IMR-90 (cell line): ENCODE results near the gene CD177. TPM values are rescaled to one million over a fixed set of nuclear protein-coding genes. Genes with fewer than 3 reads are reported as not detected.
"Not testable (repeated sequence)": the region's sequence is repeated elsewhere in the genome, so short reads cannot be mapped to it uniquely, and the experiment has no call there.

Experiments used
- ATAC-seq: fragments of 200-7000 bp; cut with Tn5 transposase; 2 replicates; pipeline ENCODE4 v1.9.1; 2020; ENCODE audit warnings: low read depth, mild to moderate bottlenecking, moderate library complexity
- BruUV-seq: library from RNA; stranded (reverse); fragments of 400-500 nt; replicated peaks from 2 replicates; lab custom pipeline; 2021; lab: Mats Ljungman, UMichigan
- CTCF ChIA-PET: fragments of 300-600 bp; formaldehyde crosslinking; extraction: SDS; loops from one replicate; lab custom pipeline; 2021; ENCODE audit warnings: antibody characterized with exemption; lab: Yijun Ruan, JAX
- POLR2A ChIA-PET: fragments of 300-600 bp; sonication (Branson Sonifier 250); formaldehyde crosslinking; loops from one replicate; lab custom pipeline; 2022; ENCODE audit warnings: antibody characterized with exemption; ENCODE audit not compliant: unreplicated experiment; lab: Charles Lee
- DNase-seq: peaks from one replicate; pipeline ENCODE4 v3.0.0; 2013
- H2AFZ ChIP-seq: replicated peaks from 2 replicates; pipeline ENCODE3; 2013; ENCODE audit warnings: low read length, mild to moderate bottlenecking; ENCODE audit not compliant: poor library complexity
- H2AK5ac ChIP-seq: 2 replicates; pipeline ENCODE4 v1.6.1; 2013; ENCODE audit warnings: low read depth, low read length, inconsistent platforms
- H2AK9ac ChIP-seq: replicated peaks from 2 replicates; pipeline ENCODE3; 2013; ENCODE audit warnings: mild to moderate bottlenecking, low read depth, low read length, moderate library complexity; ENCODE audit not compliant: poor library complexity
- H2BK120ac ChIP-seq: 2 replicates; pipeline ENCODE4 v1.6.1; 2013; ENCODE audit warnings: low read depth, low read length, inconsistent platforms
- H2BK15ac ChIP-seq: 3 replicates; pipeline ENCODE4 v1.6.1; 2013; ENCODE audit warnings: low read depth, low read length, inconsistent platforms
- H2BK20ac ChIP-seq: 2 replicates; pipeline ENCODE4 v1.6.1; 2013; ENCODE audit warnings: low read depth, mild to moderate bottlenecking, inconsistent platforms, low read length, moderate library complexity
- H2BK5ac ChIP-seq: 2 replicates; pipeline ENCODE4 v1.6.1; 2013; ENCODE audit warnings: mild to moderate bottlenecking, low read depth, low read length, inconsistent platforms; ENCODE audit not compliant: poor library complexity, severe bottlenecking
- H3K14ac ChIP-seq: replicated peaks from 2 replicates; pipeline ENCODE4 v1.6.1; 2013; ENCODE audit warnings: low read depth, low read length, inconsistent platforms
- H3K18ac ChIP-seq: 2 replicates; pipeline ENCODE4 v1.6.1; 2013; ENCODE audit warnings: low read depth, low read length, control low read depth
- H3K23ac ChIP-seq: 2 replicates; pipeline ENCODE4 v1.6.1; 2013; ENCODE audit warnings: low read depth, low read length, inconsistent platforms
- H3K27ac ChIP-seq: 2 replicates; pipeline ENCODE4 v1.5.1; 2013; ENCODE audit warnings: mild to moderate bottlenecking, control low read depth, low read length; ENCODE audit not compliant: insufficient read depth
- H3K27me3 ChIP-seq: 2 replicates; pipeline ENCODE4 v1.6.1; 2013; ENCODE audit warnings: low read length; ENCODE audit not compliant: control insufficient read depth, insufficient read depth
- H3K36me3 ChIP-seq: 2 replicates; pipeline ENCODE4 v1.6.1; 2013; ENCODE audit warnings: low read length, mixed read lengths; ENCODE audit not compliant: control insufficient read depth, insufficient read depth
- H3K4ac ChIP-seq: 2 replicates; pipeline ENCODE4 v1.6.1; 2013; ENCODE audit warnings: low read depth, low read length, inconsistent platforms
- H3K4me1 ChIP-seq: 2 replicates; pipeline ENCODE4 v1.6.1; 2013; ENCODE audit warnings: low read length, mixed read lengths; ENCODE audit not compliant: control insufficient read depth, insufficient read depth
- H3K4me2 ChIP-seq: 2 replicates; pipeline ENCODE4 v1.6.1; 2013; ENCODE audit warnings: low read depth, mild to moderate bottlenecking, control low read depth, low read length, moderate library complexity
- H3K4me3 ChIP-seq: 2 replicates; pipeline ENCODE4 v1.5.1; 2013; ENCODE audit warnings: low read depth, mild to moderate bottlenecking, control low read depth, low read length, moderate library complexity; ENCODE audit not compliant: insufficient read depth
- H3K56ac ChIP-seq: 2 replicates; pipeline ENCODE4 v1.6.1; 2013; ENCODE audit warnings: low read length, inconsistent platforms; ENCODE audit not compliant: insufficient read depth; ENCODE audit errors: extremely low read depth
- H3K79me1 ChIP-seq, 2 experiments: 2 replicates each; pipeline ENCODE4 v1.6.1; 2013; ENCODE audit warnings: low read length in 2 of 2, inconsistent platforms in 1 of 2, low read depth in 1 of 2
- H3K9ac ChIP-seq: 2 replicates; pipeline ENCODE4 v1.6.1; 2013; ENCODE audit warnings: low read depth, low read length, control low read depth
- H3K9me1 ChIP-seq: 2 replicates; pipeline ENCODE4 v1.6.1; 2013; ENCODE audit warnings: low read length, inconsistent platforms; ENCODE audit not compliant: insufficient read depth
- H3K9me3 ChIP-seq: 2 replicates; pipeline ENCODE4 v1.6.1; 2013; ENCODE audit warnings: low read length; ENCODE audit not compliant: control insufficient read depth, insufficient read depth
- H4K20me1 ChIP-seq: 2 replicates; pipeline ENCODE4 v1.6.1; 2013; ENCODE audit warnings: low read length, inconsistent platforms; ENCODE audit not compliant: insufficient read depth
- H4K5ac ChIP-seq: 2 replicates; pipeline ENCODE4 v1.6.1; 2013; ENCODE audit warnings: mild to moderate bottlenecking, low read depth, low read length, control low read depth
- H4K8ac ChIP-seq, 2 experiments: 2 replicates each; pipeline ENCODE4 v1.6.1; 2013; ENCODE audit warnings: low read depth in 2 of 2, low read length in 2 of 2, control low read depth in 1 of 2, inconsistent platforms in 1 of 2
- H4K91ac ChIP-seq: 2 replicates; pipeline ENCODE4 v1.6.1; 2013; ENCODE audit warnings: low read depth, low read length, inconsistent platforms; ENCODE audit not compliant: insufficient read depth
- WGBS, 2 experiments: methylation state at CpG; one replicate each; pipeline versions ENCODE4 v1.1.5 to v1.1.7; 2013; ENCODE audit warnings: missing lambda C conversion rate in 2 of 2; ENCODE audit not compliant: insufficient read length in 1 of 2; ENCODE audit errors: extremely low coverage in 2 of 2; 5-methylcytosine and 5-hydroxymethylcytosine counted together
- dilution Hi-C: fragments of 300-500 bp; cut with HindIII; formaldehyde crosslinking; loops from one replicate; pipeline ENCODE4 v1.14.3; 2018; ENCODE audit warnings: low sequenced_read_pairs; ENCODE audit not compliant: unreplicated experiment
- in situ Hi-C: fragments of 300-500 bp; cut with MboI; formaldehyde crosslinking; loops from 3 replicates; pipeline ENCODE4 v1.14.3; 2019; ENCODE audit warnings: low sequenced_read_pairs, inconsistent platforms, mixed read lengths
- intact Hi-C: fragments of 100-400 bp; cut with micrococcal nuclease; formaldehyde crosslinking; loops from 2 replicates; pipeline ENCODE4 v1.10.0; 2022
- polyA plus RNA-seq, 3 experiments: library from polyadenylated mRNA; depleted of rRNA; stranded (reverse); fragments of >200 nt; gene quantifications; 2 replicates each; pipeline ENCODE4 v1.2.3, GENCODE V29; 2012; ENCODE audit warnings: low replicate concordance in 1 of 3
- total RNA-seq: library from RNA; depleted of rRNA; stranded (reverse); fragments of >200 nt; gene quantifications from 2 replicates; pipeline ENCODE4 v1.2.3, GENCODE V29; 2012

Gene CD177
- total and polyA plus RNA-seq, 2 of the 4 experiments (the other 2 are of a cell fraction), result 0.14 TPM; not detected in 1

GRCh38 chr19:43349813-43350212, 3.7 kb upstream of the CD177 start:
- in situ Hi-C loops, POLR2A ChIA-PET, H3K4me2 ChIP-seq, H2BK5ac ChIP-seq, H3K23ac ChIP-seq, H3K36me3 ChIP-seq, ATAC-seq, H3K79me1 ChIP-seq, H3K4me3 ChIP-seq, H2BK15ac ChIP-seq, H2AFZ ChIP-seq, H3K4me1 ChIP-seq, H2AK9ac ChIP-seq, H3K9ac ChIP-seq, H4K20me1 ChIP-seq, H2AK5ac ChIP-seq, H2BK20ac ChIP-seq, intact Hi-C loops, H3K9me3 ChIP-seq, H3K14ac ChIP-seq, H4K91ac ChIP-seq, BruUV-seq, dilution Hi-C loops, H3K4ac ChIP-seq, H3K9me1 ChIP-seq, CTCF ChIA-PET, H4K5ac ChIP-seq, H2BK120ac ChIP-seq, H3K56ac ChIP-seq, H4K8ac ChIP-seq, H3K27ac ChIP-seq, H3K18ac ChIP-seq, DNase-seq: not testable (repeated sequence)
- no CpG with 5 or more reads among the region's 8 CpGs for WGBS, 2 experiments
- H3K27me3 ChIP-seq, result peaks cover 22% of the 10 kb centered on the region
